Heart left ventricle (tissue), 16 donors: ENCODE measurements around the gene HSFX4. TPM values are rescaled to one million over a fixed set of nuclear protein-coding genes. Genes with fewer than 3 reads are reported as not detected.

Source experiments
- ATAC-seq, 4 donors: fragments of 200-7000 bp; cut with Tn5 transposase; one replicate each; pipeline ENCODE4 v1.9.1; 2020 to 2022; ENCODE audit warnings: moderate library complexity in 4 of 4, mild to moderate bottlenecking in 3 of 4, moderate number of reproducible peaks in 1 of 4
- DNase-seq, 5 donors: peaks; one replicate each; pipeline ENCODE4 v3.0.0-alpha.2; 2020
- H3K27ac ChIP-seq, 12 donors: fragments of 200-600 bp; sonication (generic) in 4 of 12; one replicate each; pipeline versions ENCODE4 v1.5.0 to v1.8.0; 2016 to 2022; ENCODE audit warnings: mild to moderate bottlenecking in 2 of 12
- H3K27me3 ChIP-seq, 9 donors: fragments of 200-600 bp; sonication (generic) in 2 of 9; one replicate each; pipeline versions ENCODE4 v1.5.1 to v1.8.0; 2016 to 2022; ENCODE audit warnings: mild to moderate bottlenecking in 3 of 9
- H3K36me3 ChIP-seq, 9 donors: fragments of 200-600 bp; sonication (generic) in 2 of 9; one replicate each; pipeline versions ENCODE4 v1.5.0 to v1.8.0; 2018 to 2022; ENCODE audit warnings: mild to moderate bottlenecking in 2 of 9
- H3K4me1 ChIP-seq, 12 donors: fragments of 200-600 bp; sonication (generic) in 4 of 12; one replicate each; pipeline versions ENCODE4 v1.5.0 to v1.8.0; 2016 to 2022; ENCODE audit warnings: mild to moderate bottlenecking in 3 of 12
- H3K4me3 ChIP-seq, 12 donors: fragments of 200-600 bp; sonication (generic) in 4 of 12; one replicate each; pipeline versions ENCODE4 v1.5.0 to v1.8.0; 2017 to 2022; ENCODE audit warnings: mild to moderate bottlenecking in 9 of 12, moderate library complexity in 4 of 12
- H3K9me3 ChIP-seq, 12 donors: fragments of 200-600 bp; sonication (generic) in 4 of 12; one replicate each; pipeline versions ENCODE4 v1.5.0 to v1.8.0; 2016 to 2022; ENCODE audit warnings: mild to moderate bottlenecking in 1 of 12
- POLR2A ChIP-seq, 2 donors: fragments of 450-650 bp; IDR thresholded peaks; one replicate each; pipeline ENCODE4 v1.6.1; 2017; ENCODE audit warnings: antibody characterized with exemption in 2 of 2, mild to moderate bottlenecking in 2 of 2, moderate library complexity in 2 of 2
- WGBS, 4 donors: extraction: QIAGEN DNeasy Blood & Tissue Kit in 2 of 4; methylation state at CpG; one replicate each; pipeline versions ENCODE4 v1.1.5 to v1.1.7; 2013 to 2018; 5-methylcytosine and 5-hydroxymethylcytosine counted together
- intact Hi-C, 10 donors: fragments of 100-400 bp; cut with DNase I; formaldehyde crosslinking; loops; one replicate each; pipeline versions ENCODE4 v1.11.1 to v1.14.2; 2022
- polyA plus RNA-seq, 2 donors: library from polyadenylated mRNA; stranded (reverse); fragments of 200-250 nt; gene quantifications; one replicate each; pipeline ENCODE4 v1.2.3, GENCODE V29; 2013
- total RNA-seq, 9 donors: library from RNA; depleted of rRNA in 2 of 9; stranded (reverse); fragments of >200 nt in 2 of 9; fragmentation: NEBNext Ultra II Directional in 3 of 9; extraction: Animal tissue kit (Norgen Biotek cat#: 25700) in 3 of 9; gene quantifications; one replicate each; pipeline versions ENCODE4 v1.1.0 to v1.2.4, GENCODE V29; 2016 to 2023
- TF ChIP-seq, protein P1 (sequence below), 12 donors: fragments of 200-600 bp; sonication (generic) in 4 of 12; IDR thresholded peaks; one replicate each; pipeline versions ENCODE4 v1.5.0 to v1.8.0; 2018 to 2022; ENCODE audit warnings: antibody characterized with exemption in 12 of 12, mild to moderate bottlenecking in 5 of 12
- donor health status: ischemic (EF 13 %, LVEDD 7.1; RV severe dilation, severe dysfunction).
- donor health status: healthy with polysubstance abuse.
- donor health status: DM: no; HTN: yes; CAD: no.
- donor health status: DM: no; HTN: no; CAD: no.
- donor health status: ischemic (EF 25% LVEDD 6.9; RV normal size, moderate dysfunction).
- donor health status: ischemic (EF 25% LVEDD 5.7; RV mildly dilated, moderate dysfunction).
- donor health status: healthy.
- donor health status: DM: yes; HTN: yes; CAD: no.
- donor health status: ischemic (EF 35%, LVEDD 5.7; RV mildly dilated, moderate dysfunction).
- donor health status: nonischemic (EF 11% LVEDD 7.7; RV severe dilation, severe dysfunction).
- donor health status: DM: yes; HTN: yes; CAD: no.
- donor health status: PGD.
- donor health status: ischemic (EF 29% LVEDD 5.4; RV normal size, mild dysfunction).
- donor health status: nonischemic (EF 23%, LVEDD 6.1; RV moderate dilation, normal function).

Gene HSFX4
- total and polyA plus RNA-seq, 11 donors, result 0.07 to 0.40 (median 0.37) TPM; not detected in 8

- peaks cover 0 to 24% (median 0%) of the 10 kb centered on the region in 9 donors for H3K36me3 ChIP-seq
- no peak for DNase-seq
- no peak overlapping the region for H3K4me3 ChIP-seq
- H3K27ac ChIP-seq, result no peak overlapping the region
- intact Hi-C loops, result loop anchor here in 1 of 10 donors (10.0 kb wide), 1 partner anchor 737 kb away; no protein-coding TSS in a partner anchor
- peaks cover 0 to 7% (median 0%) of the 10 kb centered on the region in 12 donors for H3K4me1 ChIP-seq
- WGBS, 4 donors, result 56 to 81% (median 58%) methylated on average over 3 of the region's 3 CpGs
- no peaks in the 10 kb centered on the region for H3K9me3 ChIP-seq
- no peak for TF ChIP-seq POLR2A (IDR thresholded peaks at IDR 0.05)
- TF ChIP-seq, protein P1, sequence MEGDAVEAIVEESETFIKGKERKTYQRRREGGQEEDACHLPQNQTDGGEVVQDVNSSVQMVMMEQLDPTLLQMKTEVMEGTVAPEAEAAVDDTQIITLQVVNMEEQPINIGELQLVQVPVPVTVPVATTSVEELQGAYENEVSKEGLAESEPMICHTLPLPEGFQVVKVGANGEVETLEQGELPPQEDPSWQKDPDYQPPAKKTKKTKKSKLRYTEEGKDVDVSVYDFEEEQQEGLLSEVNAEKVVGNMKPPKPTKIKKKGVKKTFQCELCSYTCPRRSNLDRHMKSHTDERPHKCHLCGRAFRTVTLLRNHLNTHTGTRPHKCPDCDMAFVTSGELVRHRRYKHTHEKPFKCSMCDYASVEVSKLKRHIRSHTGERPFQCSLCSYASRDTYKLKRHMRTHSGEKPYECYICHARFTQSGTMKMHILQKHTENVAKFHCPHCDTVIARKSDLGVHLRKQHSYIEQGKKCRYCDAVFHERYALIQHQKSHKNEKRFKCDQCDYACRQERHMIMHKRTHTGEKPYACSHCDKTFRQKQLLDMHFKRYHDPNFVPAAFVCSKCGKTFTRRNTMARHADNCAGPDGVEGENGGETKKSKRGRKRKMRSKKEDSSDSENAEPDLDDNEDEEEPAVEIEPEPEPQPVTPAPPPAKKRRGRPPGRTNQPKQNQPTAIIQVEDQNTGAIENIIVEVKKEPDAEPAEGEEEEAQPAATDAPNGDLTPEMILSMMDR (IDR thresholded peaks at IDR 0.05), result no peak
- H3K27me3 ChIP-seq, result no peaks in the 10 kb centered on the region
- no peak for ATAC-seq
Observed at GRCh38 chrX:149948016-149948415, 18.6 kb downstream of the HSFX4 start.

DNA sequence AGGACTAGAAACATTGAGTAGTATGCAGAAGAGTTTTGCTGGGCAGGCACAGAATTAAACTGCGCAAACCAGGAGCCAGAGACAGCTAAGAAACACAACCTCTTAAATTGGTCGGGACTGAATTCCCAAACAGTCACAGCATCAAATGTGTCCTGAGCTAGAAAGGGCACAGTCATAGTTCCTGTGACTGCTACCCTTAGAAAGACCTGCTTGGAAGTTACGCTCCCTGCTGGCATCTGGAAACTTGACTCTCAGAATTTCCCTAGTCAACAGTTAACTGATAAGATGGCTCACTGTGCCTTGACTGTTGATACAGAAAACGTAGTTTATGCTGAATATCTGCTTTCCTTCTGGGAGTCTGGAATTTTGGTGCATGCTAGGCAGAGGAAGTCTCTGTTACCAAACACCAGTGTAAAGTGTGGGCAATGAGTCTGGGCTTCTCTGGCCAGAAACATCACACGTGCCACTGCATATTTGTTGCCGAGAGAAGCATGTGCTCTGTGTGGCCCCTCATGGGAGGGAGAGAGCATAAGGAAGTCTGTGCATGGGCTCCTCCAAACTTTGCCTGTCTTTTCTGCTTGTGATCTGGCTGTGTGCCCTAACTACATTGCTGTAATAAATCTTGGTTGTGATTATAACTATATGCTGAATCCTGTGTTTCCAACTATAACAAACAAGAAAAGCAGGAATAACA lies 20.5 kb downstream of the HSFX4 start:
- H3K27me3 ChIP-seq, result no peaks in the 10 kb centered on the region
- DNase-seq, result no peak
- H3K4me1 ChIP-seq, result peaks cover 0 to 7% (median 0%) of the 10 kb centered on the region in 12 donors
- H3K4me3 ChIP-seq, result no peak overlapping the region
- intact Hi-C loops, result loop anchor here in 4 of 10 donors (10.0 kb wide), 5 partner anchors 535 to 755 kb away; no protein-coding TSS in a partner anchor
- WGBS, 4 donors, result 51 to 65% (median 58%) methylated on average over 6 of the region's 6 CpGs
- peaks cover 0 to 24% (median 0%) of the 10 kb centered on the region in 9 donors for H3K36me3 ChIP-seq
- peak in 1 of 4 donors; percentile 47 for ATAC-seq
- TF ChIP-seq, protein P1 (IDR thresholded peaks at IDR 0.05), result no peak
- no peak for TF ChIP-seq POLR2A (IDR thresholded peaks at IDR 0.05)
- no peaks in the 10 kb centered on the region for H3K9me3 ChIP-seq
- no peak overlapping the region for H3K27ac ChIP-seq

DNA sequence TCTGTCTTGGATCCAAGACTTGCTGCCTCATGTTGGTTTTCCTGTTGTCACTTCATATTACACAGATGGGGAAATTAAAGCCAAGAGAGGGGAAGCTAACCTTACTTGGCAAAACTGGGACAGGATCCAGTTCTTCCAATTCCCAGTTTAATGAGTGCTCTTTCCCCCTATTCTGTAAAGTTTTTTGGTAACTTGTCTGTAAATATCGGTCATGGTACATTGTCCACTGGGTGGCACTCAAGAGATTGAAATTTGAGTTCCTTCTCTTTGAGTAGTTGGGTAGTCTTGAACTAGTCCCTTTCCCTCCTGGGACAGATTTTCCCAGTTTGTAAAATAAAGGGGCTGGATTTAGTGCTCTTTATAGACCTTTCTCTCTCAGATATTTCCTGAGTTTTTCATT lies 21.3 kb downstream of the HSFX4 start:
- TF ChIP-seq, protein P1 (IDR thresholded peaks at IDR 0.05), result peak in 11 of 12 donors; percentile 17 to 58 (median 36)
- TF ChIP-seq POLR2A (IDR thresholded peaks at IDR 0.05), result no peak
- peaks cover 0 to 7% (median 0%) of the 10 kb centered on the region in 12 donors for H3K4me1 ChIP-seq
- H3K4me3 ChIP-seq, result no peak overlapping the region
- H3K9me3 ChIP-seq, result no peaks in the 10 kb centered on the region
- DNase-seq (no peak), ATAC-seq (peak in 2 of 4 donors; percentile 36 to 44)
- peaks cover 0 to 24% (median 0%) of the 10 kb centered on the region in 9 donors for H3K36me3 ChIP-seq
- 21 to 42% (median 24%) methylated on average over 1 of the region's 1 CpG for WGBS, 4 donors
- no peaks in the 10 kb centered on the region for H3K27me3 ChIP-seq
- H3K27ac ChIP-seq, result no peak overlapping the region
- intact Hi-C loops, result loop anchor here in 4 of 10 donors (10.0 kb wide), 5 partner anchors 534 to 754 kb away; no protein-coding TSS in a partner anchor

GRCh38 chrX:149961572-149961971 lies 32.2 kb downstream of the HSFX4 start:
- Histone ChIP-seq H3K27me3 (no peaks in the 10 kb centered on the region), H3K4me1 (peaks cover 0 to 9% (median 0%) of the 10 kb centered on the region in 12 donors), H3K9me3 (no peaks in the 10 kb centered on the region), H3K4me3 (no peak overlapping the region), H3K27ac (no peak overlapping the region), H3K36me3 (peaks cover 0 to 36% (median 14%) of the 10 kb centered on the region in 9 donors)
- no peak for ATAC-seq
- intact Hi-C loops, result loop anchor here in 6 of 10 donors (5.0 to 10.0 kb wide), 10 partner anchors 241 to 753 kb away; partner anchors contain the start of gene MAMLD1 (in 4 of the 6)
- DNase-seq, result no peak
- TF ChIP-seq, protein P1 (IDR thresholded peaks at IDR 0.05), result no peak
- 73 to 87% (median 82%) methylated on average over 2 of the region's 2 CpGs for WGBS, 4 donors
